ENCODE measurements around the gene GPR39. TPM values are rescaled to one million over a fixed set of nuclear protein-coding genes. Genes with fewer than 3 reads are reported as not detected.

GPR39 gene
- total RNA-seq, 1 experiment from 2014 or later, result 0.50 TPM

DNA sequence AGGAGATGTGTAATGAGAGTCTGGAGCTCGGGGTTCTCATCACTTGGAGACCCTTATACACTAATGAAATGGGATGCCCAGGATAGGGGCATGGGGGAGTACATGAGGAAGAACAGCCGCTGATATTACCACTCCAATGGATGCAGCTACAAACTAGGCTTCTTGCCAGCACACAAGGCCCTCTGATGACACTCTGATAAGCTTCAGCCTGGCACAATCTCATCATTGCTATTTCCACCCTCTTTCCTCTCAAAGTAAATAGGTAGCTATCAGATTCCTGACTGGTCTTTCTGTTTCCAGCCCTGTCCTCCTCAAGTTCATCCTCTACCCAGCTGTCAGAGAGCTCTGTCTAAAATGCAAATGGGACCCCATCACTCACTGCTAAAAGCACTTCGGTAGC lies 103.0 kb downstream of the GPR39 start:
- no peak overlapping the region for H3K56ac ChIP-seq (ENCODE audit: insufficient read length, low read depth, low read length)
- H3K9ac ChIP-seq (ENCODE audit: extremely low read depth, insufficient read length, low read length), result no peak overlapping the region
- no peaks in the 10 kb centered on the region for H3K79me1 ChIP-seq (ENCODE audit: insufficient read depth, low read depth, low read length, poor library complexity, severe bottlenecking)
- H3T11ph ChIP-seq (ENCODE audit: low read length), result no peak overlapping the region
- no peak overlapping the region for H2BK120ac ChIP-seq (ENCODE audit: low read depth, low read length, poor library complexity, severe bottlenecking)
- H4K20me1 ChIP-seq (ENCODE audit: control insufficient read depth, insufficient read depth, insufficient read length), result no peaks in the 10 kb centered on the region
- H3K4ac ChIP-seq (ENCODE audit: low read depth, low read length), result no peak overlapping the region
- H3K4me1 Mint-ChIP-seq, result peaks cover 0 to 13% of the 10 kb centered on the region in 2 experiments; a peak in 2 of 4 replicates
- no peak overlapping the region for H2BK20ac ChIP-seq (ENCODE audit: low read depth, low read length, poor library complexity, severe bottlenecking)
- no peak overlapping the region for H4K5ac ChIP-seq (ENCODE audit: insufficient read length, low read depth, low read length)
- no peaks in the 10 kb centered on the region; the same call in 1 of the 2 replicates for H3K27me3 Mint-ChIP-seq (ENCODE audit: low read depth)
- H3K36me3 Mint-ChIP-seq (ENCODE audit: insufficient read depth in 1 of 3, low read depth in 3 of 3), result no peaks in the 10 kb centered on the region
- H3K4me2 ChIP-seq (ENCODE audit: insufficient read depth, insufficient read length, low read length), result no peak overlapping the region
- no peaks in the 10 kb centered on the region for H3K23me2 ChIP-seq (ENCODE audit: insufficient read length, low read depth, low read length, poor library complexity, severe bottlenecking)
- no peak overlapping the region for H3K14ac ChIP-seq (ENCODE audit: insufficient read depth, low read length)
- no peak overlapping the region for H3K4me3 Mint-ChIP-seq
- H3K18ac ChIP-seq (ENCODE audit: insufficient read length, low read depth, low read length), result no peak overlapping the region
- no peaks in the 10 kb centered on the region for H3K27me3 ChIP-seq (ENCODE audit: insufficient read depth, low read length)
- H2AK5ac ChIP-seq (ENCODE audit: insufficient read length, low read length), result no peak overlapping the region
- H3K27ac ChIP-seq (ENCODE audit: insufficient read length, low read depth, low read length), result no peak overlapping the region
- no peak overlapping the region for H4K91ac ChIP-seq (ENCODE audit: insufficient read length, low read depth, low read length)
- no peak overlapping the region for H3K23ac ChIP-seq (ENCODE audit: insufficient read length, low read depth, low read length)
- H3K4me1 ChIP-seq (ENCODE audit: insufficient read depth, low read length), result no peaks in the 10 kb centered on the region
- no peaks in the 10 kb centered on the region for H3K9me3 ChIP-seq (ENCODE audit: control insufficient read depth, low read depth, low read length)
- no peak overlapping the region for H4K8ac ChIP-seq (replicated peaks; ENCODE audit: insufficient read length, low read depth, low read length)
- H2BK15ac ChIP-seq (ENCODE audit: low read depth, low read length), result no peak overlapping the region
- no peak overlapping the region for H3K27ac Mint-ChIP-seq
- no CpG with 5 or more reads among the region's 3 CpGs for WGBS (ENCODE audit: extremely low coverage, insufficient read length, low lambda C conversion rate)
- H2BK12ac ChIP-seq (ENCODE audit: insufficient read length, low read depth, low read length), result no peak overlapping the region
- H3K79me2 ChIP-seq (ENCODE audit: insufficient read depth, low read length), result no peaks in the 10 kb centered on the region
- H3K9me3 Mint-ChIP-seq, result no peaks in the 10 kb centered on the region
- H2BK5ac ChIP-seq (ENCODE audit: insufficient read length, low read length), result no peak overlapping the region
- H2AFZ ChIP-seq (ENCODE audit: low read length), result no peak overlapping the region
- no peak for TF ChIP-seq CTCF (conservative IDR thresholded peaks at IDR 0.05)
- DNase-seq, result no peak

All from H9 (cell line).